G401.6 (cell line): ENCODE results near the gene ADCY9.
"Not testable (repeated sequence)": the region's sequence is repeated elsewhere in the genome, so short reads cannot be mapped to it uniquely, and the experiment has no call there.

Experiments
- FAIRE-seq: peaks from 2 replicates; lab custom pipeline; 2012; peaks lifted over from hg19 to GRCh38; lab: Jason Lieb, UNC

Gene ADCY9

GRCh38 chr16:4067262-4068001, 48.8 kb downstream of the ADCY9 start:
- no peak for FAIRE-seq

- FAIRE-seq: no peak
Observed at GRCh38 chr16:4064950-4065352, 51.3 kb downstream of the ADCY9 start.

- no peak for FAIRE-seq
Observed at GRCh38 chr16:4062212-4062802, 53.9 kb downstream of the ADCY9 start.

DNA sequence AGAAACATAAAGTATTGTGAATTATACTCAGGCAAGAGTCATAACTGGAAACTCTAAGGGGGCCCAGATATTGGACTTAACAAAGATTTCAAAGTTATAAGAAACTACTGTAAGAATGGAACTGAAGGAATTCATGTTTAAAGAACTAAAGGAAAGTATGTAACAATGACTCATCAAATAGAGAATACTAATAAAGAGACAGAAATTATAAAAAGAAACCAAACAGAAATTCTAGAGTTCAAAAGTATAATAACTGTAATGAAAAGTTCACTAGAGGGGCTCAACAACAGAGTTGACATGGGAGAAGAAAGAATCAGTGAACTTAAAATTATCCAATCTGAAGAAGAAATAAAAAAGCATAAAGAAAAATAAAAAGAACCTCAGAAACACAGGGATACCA, 55.4 kb downstream of the ADCY9 start:
- no peak for FAIRE-seq

DNA sequence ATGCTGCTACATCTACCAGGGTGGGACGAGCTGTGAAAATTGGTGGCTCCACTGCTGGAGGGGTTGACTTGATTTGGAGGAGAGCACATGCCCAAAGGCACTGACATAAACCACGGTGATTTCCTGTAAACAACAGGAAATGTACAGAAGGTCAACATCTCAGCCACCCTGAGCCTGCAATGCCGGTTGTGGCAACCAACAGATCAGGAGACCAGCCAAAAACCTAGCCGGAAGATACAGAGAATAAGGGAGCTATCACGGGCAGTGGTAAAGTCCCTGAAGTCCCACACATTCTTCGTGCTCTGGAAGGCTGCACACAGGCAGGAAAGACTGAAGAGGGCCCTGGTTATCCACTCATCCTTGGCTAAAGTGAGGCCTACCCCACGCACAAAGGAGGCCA, 56.2 kb downstream of the ADCY9 start:
- no peak for FAIRE-seq

DNA sequence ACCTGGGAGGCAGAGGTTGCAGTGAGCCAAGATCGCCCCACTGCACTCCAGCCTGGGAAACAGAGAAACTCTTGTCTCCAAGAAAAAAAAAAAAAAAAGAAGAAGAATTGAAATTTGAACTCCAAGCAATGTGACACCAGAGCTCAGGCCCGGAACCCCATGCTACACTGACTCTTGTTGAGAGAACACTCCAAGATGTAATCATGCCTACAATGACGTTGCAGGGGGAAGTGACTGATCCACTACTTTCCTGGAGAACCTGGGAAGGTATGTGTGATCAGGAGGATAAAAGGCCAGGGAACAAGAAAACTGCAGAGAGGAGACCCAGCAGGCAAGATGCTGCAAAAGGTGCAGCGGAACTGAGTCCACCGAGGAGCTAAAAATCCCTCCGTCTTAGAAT, 57.9 kb downstream of the ADCY9 start:
- FAIRE-seq: no peak

- no peak for FAIRE-seq
Observed at GRCh38 chr16:4057439-4057877, 58.8 kb downstream of the ADCY9 start.

DNA sequence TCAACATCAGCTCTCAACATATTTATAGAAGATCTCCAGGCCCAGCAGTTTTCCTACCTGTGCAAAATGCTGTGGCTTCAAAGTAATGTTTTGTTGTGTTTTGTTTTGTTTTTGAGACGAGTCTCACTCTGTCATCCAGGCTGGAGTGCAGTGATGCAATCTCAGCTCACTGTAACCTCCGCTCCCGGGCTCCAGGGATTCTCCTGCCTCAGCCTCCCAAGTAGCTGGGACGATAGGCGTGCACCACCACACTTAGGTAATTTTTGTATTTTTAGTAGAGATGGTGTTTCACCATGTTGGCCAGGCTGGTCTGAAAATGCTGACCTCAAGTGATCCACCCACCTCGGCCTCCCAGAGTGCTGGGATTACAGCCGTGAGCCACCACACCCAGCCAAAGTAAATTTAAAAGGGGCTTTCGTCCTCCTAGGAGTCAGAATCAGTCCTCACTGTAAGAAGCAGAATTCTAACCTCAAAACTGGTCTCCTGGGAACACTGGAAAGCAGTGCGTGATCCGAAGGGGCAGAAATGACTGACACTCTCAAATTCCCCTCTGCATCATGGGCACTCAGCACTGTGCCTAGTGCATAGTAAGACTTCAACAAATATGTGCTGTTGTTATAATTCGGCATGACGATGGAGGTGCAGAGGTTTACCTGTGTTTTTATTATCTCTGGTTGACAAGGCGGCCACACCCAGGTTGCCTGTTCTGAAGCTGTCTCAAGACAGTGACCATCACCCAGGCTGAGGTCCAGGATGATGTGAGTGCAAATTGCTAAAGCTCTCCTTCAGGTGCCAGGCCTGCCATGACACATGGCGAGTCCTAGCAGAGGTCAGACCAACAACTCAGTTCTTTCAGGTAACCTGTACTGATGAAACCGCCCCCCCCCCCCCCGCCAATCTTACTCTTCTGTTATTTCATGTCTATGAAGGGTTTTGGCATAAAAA, 59.8 kb downstream of the ADCY9 start:
- FAIRE-seq: no peak

DNA sequence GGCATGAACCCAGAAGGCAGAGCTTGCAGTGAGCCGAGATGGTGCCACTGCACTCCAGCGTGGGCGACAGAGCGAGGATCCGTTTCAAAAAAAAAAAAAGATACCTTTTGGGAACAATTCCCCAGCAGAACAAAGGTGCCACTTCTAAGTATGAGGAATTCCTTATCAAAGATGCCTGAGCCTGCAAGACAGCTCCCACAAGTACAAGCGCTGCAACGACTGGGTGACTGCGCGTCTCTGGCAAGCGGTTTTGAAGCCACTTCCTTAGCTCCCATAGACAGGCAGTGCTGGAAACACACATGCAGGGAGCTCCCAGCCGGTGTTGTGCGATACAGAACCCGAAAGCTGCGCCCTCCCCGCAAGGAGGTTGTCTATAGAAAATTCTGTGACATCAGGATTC, 60.5 kb downstream of the ADCY9 start:
- FAIRE-seq: no peak

DNA sequence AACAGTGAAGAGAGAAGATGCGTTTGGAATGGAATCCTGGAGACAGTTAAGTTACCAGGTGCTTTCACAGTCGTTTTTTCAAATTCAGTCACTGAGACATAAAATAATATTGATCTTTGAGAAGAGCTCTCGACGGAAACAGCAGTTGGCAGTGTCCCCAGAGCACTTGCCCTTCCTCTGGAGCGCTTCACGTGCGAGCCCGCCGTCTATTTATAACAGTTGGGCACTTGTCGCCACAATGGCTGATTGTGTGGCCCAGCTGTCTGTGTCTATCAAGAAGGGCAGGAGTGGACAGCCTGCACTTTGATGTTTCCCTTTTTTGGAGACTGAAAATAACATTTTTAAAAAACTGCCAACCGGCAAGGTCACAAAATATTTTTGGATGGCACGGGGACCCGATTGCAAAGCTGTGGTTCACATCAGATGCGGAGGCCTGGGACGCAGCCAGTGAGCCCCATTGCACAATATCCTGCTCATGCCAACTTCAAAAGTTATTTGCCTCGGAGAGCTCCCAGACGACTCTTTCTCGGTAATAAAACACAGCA, 62.9 kb downstream of the ADCY9 start:
- FAIRE-seq: no peak

DNA sequence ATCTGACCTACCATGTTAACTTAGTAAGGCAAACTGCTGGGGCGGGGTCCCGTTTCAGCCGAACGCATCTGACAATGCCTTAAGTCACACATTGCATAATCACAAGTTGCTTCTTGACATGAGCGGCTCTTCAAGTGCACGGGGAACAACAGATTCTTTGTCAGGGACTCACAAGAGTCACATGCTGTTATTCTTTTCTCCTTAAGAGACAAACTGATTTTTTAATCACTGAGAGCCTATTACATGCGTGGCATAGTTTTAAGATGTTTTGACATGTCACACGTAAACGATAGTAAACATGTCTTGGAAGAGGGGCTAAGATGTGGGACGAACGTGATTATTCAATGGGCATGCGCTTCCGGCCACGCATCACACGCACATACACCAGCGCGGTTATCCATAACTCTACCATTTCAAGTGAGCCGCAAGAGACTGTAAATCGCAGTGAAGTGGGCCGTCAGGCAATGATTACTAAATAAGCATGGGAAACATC, 63.4 kb downstream of the ADCY9 start:
- FAIRE-seq: no peak

- no peak for FAIRE-seq
Observed at GRCh38 chr16:4052096-4052495, 64.1 kb downstream of the ADCY9 start.

- FAIRE-seq: no peak
Observed at GRCh38 chr16:4051591-4051990, 64.7 kb downstream of the ADCY9 start.

DNA sequence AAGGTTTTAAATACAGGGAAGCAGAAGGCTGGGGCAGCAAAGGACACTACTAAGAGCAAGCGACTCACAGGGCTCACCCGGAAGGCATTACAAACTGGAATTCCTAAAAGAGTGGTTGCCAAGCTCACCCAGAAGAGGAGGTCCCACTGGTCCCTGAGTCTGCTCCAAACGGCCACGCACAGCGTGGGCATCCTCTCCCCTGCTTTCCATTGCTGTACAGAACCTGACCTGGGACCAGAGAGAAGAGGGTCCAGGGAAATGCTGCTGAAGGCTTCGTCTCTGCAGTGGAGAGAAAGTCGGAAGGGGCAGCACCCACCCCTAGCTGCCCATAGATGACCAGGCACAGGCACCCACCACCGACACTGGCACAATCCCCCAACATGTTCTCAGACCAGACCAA, 67.2 kb downstream of the ADCY9 start:
- no peak for FAIRE-seq

- no peak for FAIRE-seq
Observed at GRCh38 chr16:4048481-4048880, 67.8 kb downstream of the ADCY9 start.

GRCh38 chr16:4046221-4046620, 70.0 kb downstream of the ADCY9 start:
- no peak for FAIRE-seq

DNA sequence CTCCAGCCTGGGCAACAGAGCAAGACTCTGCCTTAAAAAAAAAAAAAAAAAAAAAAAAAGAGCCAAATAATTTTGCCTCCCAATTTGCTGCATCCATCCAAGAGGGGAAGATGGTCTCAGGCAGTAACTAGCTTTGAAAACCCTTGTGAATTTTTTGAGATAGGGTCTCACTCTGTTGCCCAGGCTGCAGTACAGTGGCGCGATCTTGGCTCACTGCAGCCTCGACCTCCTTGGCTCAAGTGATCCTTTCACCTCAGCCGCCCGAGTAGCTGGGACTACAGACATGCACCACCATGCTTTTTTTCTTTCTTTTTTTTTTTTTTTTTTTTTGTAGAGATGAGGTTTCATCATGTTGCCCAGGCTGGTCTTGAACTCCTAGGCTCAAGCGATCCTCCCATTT, 70.7 kb downstream of the ADCY9 start:
- not testable (repeated sequence) for FAIRE-seq

DNA sequence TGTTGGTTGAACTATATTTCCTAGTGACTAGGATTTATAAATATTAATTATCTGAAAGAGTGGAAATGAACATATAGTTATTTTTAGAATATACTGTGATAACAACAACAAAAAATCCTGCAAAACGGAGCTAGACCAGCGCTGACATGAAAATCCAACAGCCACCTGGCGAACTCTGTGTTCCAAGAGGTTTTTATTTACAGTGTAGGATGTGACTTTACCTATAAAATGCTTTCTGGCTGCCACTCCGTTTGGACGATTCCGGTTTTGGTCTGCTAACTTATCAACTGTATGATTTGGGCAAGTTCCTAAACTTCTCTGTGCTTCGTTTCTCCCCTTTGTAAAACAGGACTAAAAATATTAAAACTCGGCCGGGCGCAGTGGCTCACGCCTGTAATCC, 73.7 kb downstream of the ADCY9 start:
- no peak for FAIRE-seq

- no peak for FAIRE-seq
Observed at GRCh38 chr16:4038448-4038847, 77.8 kb downstream of the ADCY9 start.

DNA sequence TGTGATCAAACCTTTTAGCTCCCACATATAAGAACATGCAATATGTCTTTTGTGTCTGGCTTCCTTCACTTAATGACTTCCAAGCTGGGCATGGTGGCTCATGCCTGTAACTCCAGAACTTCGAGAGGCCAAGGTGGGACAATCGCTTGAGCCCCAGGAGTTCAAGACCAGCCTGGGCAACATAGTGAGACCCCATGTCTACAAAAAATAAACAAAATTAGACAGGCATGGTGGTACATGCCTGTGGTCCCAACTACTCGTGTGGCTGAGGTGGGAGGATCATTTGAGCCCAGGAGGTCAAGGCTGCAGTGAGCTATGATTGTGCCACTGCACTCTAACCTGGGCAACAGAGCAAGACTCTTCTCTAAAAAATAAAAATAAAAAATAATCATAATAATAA, 79.3 kb downstream of the ADCY9 start:
- not testable (repeated sequence) for FAIRE-seq

DNA sequence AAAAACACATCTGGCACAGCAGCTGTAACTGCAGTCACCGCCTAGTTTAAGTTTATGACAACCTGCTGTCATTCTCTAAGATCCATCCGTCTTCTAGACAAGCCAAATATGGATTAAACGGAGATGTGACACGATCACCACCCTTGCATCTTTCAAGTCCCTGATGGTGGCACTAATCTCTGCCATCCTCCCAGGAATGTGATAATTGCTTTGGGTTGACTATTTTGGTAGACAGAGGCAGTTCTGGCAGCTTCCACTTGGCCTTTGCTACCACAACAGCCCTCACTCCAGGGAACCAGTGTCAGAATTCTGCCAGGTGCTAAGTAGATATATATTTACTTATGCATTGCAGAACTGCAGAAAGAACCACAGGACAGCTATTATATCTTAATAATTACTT, 81.3 kb downstream of the ADCY9 start:
- FAIRE-seq: no peak

GRCh38 chr16:4033951-4034350, 82.3 kb downstream of the ADCY9 start:
- no peak for FAIRE-seq

GRCh38 chr16:4032768-4033167, 83.5 kb downstream of the ADCY9 start:
- FAIRE-seq: no peak
